ENCODE data around the gene SSNA1. TPM values are rescaled to one million over a fixed set of nuclear protein-coding genes. Genes with fewer than 3 reads are reported as not detected.

The SSNA1 gene
- total RNA-seq, 4 donors from 2014 or later: 26.7 to 69.3 (median 55.8) TPM

DNA sequence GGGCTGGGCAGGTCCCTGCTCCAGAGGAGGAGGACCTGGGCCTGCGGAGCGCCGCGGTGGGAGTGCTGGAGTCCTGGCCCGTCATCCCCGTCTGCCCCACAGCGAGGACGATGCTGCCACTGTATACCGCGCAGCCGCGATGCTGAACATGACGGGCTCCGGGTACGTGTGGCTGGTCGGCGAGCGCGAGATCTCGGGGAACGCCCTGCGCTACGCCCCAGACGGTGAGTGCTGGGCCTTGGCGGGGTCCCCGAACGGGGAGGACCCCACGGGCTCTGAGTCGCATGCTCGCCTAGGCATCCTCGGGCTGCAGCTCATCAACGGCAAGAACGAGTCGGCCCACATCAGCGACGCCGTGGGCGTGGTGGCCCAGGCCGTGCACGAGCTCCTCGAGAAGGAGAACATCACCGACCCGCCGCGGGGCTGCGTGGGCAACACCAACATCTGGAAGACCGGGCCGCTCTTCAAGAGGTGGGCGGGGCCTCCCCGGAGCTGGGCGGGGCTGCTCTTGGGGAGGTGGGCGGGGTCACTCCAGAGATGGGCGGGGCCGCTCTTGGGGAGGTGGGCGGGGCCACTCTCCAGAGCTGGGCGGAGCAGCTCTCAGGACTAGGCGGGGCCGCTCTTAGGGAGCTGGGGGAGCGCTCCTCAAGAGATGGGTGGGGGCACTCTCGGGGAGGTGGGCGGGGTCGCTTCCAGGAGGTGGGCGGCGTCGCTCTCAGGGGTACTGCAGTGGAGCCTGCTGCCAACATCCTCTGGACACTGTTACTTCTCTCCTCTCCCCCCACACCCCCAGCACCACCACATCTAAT lies 31.7 kb upstream of the SSNA1 start:
- TF ChIP-seq CTCF (IDR thresholded peaks at IDR 0.05; ENCODE audit: low read depth): no peak

- TF ChIP-seq CTCF (IDR thresholded peaks at IDR 0.05; ENCODE audit: low read depth): no peak
These were observed 30.7 kb upstream of the SSNA1 start for GRCh38 chr9:137157618-137158415.

DNA sequence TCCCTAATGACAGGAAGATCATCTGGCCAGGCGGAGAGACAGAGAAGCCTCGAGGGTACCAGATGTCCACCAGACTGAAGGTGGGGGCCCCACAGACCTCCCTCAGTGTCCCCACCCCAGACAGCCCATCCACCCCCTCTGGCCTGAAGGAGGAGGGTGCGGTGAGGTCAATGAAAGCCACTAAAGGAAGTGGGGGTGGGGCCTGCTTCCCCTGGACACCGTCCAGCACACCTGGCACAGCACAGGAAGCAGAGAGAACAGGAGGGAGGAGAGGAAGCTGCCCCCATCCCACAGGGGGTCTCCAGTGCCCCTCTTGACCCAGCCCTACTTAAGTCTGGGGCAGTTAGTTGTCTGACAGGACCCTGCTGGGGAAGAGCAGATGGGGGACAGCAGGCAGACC lies 29.9 kb upstream of the SSNA1 start:
- no peak for TF ChIP-seq CTCF (IDR thresholded peaks at IDR 0.05; ENCODE audit: low read depth)

GRCh38 chr9:137159105-137160053 lies 29.1 kb upstream of the SSNA1 start:
- TF ChIP-seq CTCF (IDR thresholded peaks at IDR 0.05; ENCODE audit: low read depth): no peak

- no peak for TF ChIP-seq CTCF (IDR thresholded peaks at IDR 0.05; ENCODE audit: low read depth)
These were observed 28.4 kb upstream of the SSNA1 start for GRCh38 chr9:137160054-137160425.

DNA sequence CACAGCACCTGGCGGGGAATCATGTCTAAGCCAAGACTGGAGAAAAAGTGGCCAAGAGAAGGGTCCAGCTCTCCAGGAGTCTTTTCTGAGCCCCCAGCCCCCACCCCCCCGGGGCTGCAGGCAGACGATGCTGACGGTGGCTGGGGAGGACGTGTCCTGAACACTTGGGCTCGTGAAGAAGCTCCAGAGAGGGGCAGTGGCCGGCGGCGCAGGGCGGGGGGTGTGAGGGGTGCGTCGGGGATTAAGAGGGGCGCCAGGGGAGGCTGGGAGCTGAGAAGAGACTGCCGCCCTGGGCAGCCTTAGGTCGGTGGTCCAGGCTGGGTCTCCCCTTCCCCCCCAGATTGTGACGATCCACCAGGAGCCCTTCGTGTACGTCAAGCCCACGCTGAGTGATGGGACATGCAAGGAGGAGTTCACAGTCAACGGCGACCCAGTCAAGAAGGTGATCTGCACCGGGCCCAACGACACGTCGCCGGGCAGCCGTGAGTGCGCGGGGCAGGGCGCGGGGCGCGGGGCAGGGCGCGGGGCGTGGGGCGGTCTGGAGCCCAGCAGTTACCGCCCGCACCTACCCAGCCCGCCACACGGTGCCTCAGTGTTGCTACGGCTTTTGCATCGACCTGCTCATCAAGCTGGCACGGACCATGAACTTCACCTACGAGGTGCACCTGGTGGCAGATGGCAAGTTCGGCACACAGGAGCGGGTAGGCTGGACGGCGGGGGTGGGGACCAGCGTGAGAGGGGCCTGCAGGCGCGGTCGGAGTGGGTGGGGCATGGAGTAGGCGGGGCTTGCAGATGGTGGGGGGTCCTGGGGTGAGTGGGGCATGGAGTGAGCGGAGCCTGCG lies 27.5 kb upstream of the SSNA1 start:
- no peak for TF ChIP-seq CTCF (IDR thresholded peaks at IDR 0.05; ENCODE audit: low read depth)
